HCT116 (cell line): ENCODE measurements around the gene ACAP2.

ENCODE experiments used
- POLR2A ChIP-seq: IDR thresholded peaks from 2 replicates; pipeline ENCODE4 v1.7.0; 2011; ENCODE audit warnings: borderline replicate concordance; ENCODE audit not compliant: insufficient read depth, insufficient read length; ENCODE audit errors: extremely low read depth
- TCF7L2 ChIP-seq: IDR thresholded peaks from 2 replicates; pipeline ENCODE4 v1.7.0; 2011; ENCODE audit warnings: borderline replicate concordance, inconsistent platforms; ENCODE audit not compliant: insufficient read depth, insufficient read length; ENCODE audit errors: extremely low read depth
- YY1 ChIP-seq: IDR thresholded peaks from 2 replicates; pipeline ENCODE4 v1.6.1; 2011; ENCODE audit warnings: low read length, low read depth, moderate library complexity, mild to moderate bottlenecking; ENCODE audit not compliant: insufficient replicate concordance; ENCODE audit errors: extremely low read depth
- TF ChIP-seq, protein P1 (sequence below): IDR thresholded peaks from 2 replicates; pipeline ENCODE4 v1.6.1; 2012
- TF ChIP-seq, protein P2 (sequence below), 3 experiments: fragments of 200-600 bp in 1 of 3; sonication (generic) in 1 of 3; IDR thresholded peaks in 2 of 3; conservative IDR thresholded peaks in 1 of 3; 2 replicates each; pipeline ENCODE4 v1.5.1; 2012 to 2017; ENCODE audit warnings: low read depth in 2 of 3, low read length in 2 of 3, antibody characterized with exemption in 1 of 3, borderline replicate concordance in 1 of 3, control low read depth in 1 of 3, mild to moderate bottlenecking in 1 of 3, mixed read lengths in 1 of 3, mixed run types in 1 of 3, moderate library complexity in 1 of 3; ENCODE audit not compliant: insufficient read depth in 1 of 3

DNA sequence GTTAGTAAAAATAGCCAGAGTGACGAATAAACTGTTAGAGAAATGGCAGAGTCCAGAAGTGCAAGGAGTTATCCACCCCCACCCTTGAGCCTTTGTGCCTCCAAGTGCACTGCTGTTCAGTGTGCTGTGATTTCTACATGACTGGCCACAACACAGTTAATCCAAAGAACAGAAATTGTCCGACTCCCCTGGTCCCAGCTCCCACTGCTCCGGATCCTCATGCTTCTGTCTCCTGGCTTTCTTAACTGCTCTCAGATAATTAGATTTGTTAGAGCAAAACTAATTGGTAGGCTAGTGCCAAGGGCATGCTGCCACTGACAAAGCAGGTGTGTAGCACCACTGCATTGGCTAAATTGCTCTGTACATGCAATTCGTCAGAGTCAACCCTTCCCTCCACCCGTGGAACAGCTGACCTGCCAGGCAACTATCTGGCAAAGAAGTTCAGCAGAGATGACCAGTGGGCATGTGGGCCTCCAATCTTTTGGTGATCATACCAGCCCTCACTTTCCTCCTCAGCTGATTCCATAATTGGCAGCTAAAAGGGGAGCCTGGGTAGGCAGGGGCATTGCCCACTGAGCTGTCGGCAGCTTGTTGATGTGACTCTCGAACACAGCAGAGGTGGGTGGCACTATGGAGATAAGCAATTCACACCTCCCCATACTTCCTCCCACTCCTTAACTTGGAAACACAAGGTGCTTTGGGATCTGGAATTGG, 18.9 kb upstream of the ACAP2 start:
- TF ChIP-seq, protein P1, sequence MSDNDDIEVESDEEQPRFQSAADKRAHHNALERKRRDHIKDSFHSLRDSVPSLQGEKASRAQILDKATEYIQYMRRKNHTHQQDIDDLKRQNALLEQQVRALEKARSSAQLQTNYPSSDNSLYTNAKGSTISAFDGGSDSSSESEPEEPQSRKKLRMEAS, result no peak
- TF ChIP-seq, protein P2, sequence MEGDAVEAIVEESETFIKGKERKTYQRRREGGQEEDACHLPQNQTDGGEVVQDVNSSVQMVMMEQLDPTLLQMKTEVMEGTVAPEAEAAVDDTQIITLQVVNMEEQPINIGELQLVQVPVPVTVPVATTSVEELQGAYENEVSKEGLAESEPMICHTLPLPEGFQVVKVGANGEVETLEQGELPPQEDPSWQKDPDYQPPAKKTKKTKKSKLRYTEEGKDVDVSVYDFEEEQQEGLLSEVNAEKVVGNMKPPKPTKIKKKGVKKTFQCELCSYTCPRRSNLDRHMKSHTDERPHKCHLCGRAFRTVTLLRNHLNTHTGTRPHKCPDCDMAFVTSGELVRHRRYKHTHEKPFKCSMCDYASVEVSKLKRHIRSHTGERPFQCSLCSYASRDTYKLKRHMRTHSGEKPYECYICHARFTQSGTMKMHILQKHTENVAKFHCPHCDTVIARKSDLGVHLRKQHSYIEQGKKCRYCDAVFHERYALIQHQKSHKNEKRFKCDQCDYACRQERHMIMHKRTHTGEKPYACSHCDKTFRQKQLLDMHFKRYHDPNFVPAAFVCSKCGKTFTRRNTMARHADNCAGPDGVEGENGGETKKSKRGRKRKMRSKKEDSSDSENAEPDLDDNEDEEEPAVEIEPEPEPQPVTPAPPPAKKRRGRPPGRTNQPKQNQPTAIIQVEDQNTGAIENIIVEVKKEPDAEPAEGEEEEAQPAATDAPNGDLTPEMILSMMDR (IDR thresholded peaks at IDR 0.05 in 2 of 3, conservative IDR thresholded peaks at IDR 0.05 in 1 of 3; ENCODE audit: borderline replicate concordance in 1 of 3, insufficient read depth in 1 of 3, low read depth in 2 of 3, low read length in 2 of 3), result no peak
- TF ChIP-seq TCF7L2 (no peak), YY1 (no peak), POLR2A (no peak)
